ENCODE data around the gene S100Z.

Gene S100Z

DNA sequence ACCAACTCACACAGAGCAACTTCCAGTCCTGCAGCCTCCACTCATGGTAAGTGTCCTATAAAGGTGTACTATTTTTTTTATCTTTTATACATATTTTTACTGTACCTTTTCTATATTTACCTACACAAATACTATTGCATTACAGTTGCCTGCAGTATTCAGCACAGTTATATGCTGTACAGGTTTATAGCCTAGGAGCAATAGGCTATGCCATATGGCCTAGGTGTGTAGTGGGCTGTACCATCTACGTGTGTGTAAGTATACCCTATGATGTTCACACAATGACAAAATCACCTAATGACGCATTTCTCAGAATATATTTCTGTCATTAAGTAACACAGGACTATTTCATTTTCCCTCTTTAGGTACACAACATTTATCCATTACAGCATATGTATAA is 16.7 kb downstream of the S100Z start:
- TF ChIP-seq, protein P1, sequence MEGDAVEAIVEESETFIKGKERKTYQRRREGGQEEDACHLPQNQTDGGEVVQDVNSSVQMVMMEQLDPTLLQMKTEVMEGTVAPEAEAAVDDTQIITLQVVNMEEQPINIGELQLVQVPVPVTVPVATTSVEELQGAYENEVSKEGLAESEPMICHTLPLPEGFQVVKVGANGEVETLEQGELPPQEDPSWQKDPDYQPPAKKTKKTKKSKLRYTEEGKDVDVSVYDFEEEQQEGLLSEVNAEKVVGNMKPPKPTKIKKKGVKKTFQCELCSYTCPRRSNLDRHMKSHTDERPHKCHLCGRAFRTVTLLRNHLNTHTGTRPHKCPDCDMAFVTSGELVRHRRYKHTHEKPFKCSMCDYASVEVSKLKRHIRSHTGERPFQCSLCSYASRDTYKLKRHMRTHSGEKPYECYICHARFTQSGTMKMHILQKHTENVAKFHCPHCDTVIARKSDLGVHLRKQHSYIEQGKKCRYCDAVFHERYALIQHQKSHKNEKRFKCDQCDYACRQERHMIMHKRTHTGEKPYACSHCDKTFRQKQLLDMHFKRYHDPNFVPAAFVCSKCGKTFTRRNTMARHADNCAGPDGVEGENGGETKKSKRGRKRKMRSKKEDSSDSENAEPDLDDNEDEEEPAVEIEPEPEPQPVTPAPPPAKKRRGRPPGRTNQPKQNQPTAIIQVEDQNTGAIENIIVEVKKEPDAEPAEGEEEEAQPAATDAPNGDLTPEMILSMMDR (conservative IDR thresholded peaks at IDR 0.05; ENCODE audit: low read depth, low read length): no peak

DNA sequence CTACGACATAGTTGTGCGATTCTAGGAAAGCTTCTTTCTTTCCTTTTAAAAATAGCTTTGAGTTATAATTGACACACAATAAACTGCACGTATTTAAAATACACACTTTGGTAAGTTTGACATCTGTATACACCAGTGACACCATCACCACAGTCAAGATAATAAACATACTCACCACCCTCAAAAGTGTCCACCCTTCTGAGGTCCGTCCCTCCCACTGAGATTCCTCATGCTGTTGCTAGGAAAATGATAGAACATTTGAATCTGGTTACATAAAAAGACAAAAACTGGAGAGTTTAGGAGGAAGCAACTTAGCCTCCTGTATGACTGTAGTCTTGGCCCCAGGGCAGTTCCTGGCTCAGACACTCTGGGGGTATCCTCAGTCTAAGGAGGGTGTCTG is 17.2 kb downstream of the S100Z start:
- Histone ChIP-seq H3K27ac (no peak overlapping the region), H3K27me3 (ENCODE audit: insufficient read depth, low read depth) (no peaks in the 10 kb centered on the region), H4K20me1 (ENCODE audit: insufficient read depth) (no peaks in the 10 kb centered on the region), H3K4me3 (IDR thresholded peaks at IDR 0.05; ENCODE audit: insufficient read depth, low read depth, low read length) (no peak overlapping the region), H3K79me2 (ENCODE audit: insufficient read depth, low read depth) (no peaks in the 10 kb centered on the region), H3K4me1 (ENCODE audit: low read depth, poor library complexity, severe bottlenecking) (peaks cover 4% of the 10 kb centered on the region), H3K36me3 (ENCODE audit: insufficient read depth) (no peaks in the 10 kb centered on the region), H3K9ac (no peak overlapping the region), H3K4me2 (no peak overlapping the region), H2AFZ (ENCODE audit: low read depth) (no peak overlapping the region)
- TF ChIP-seq, protein P1 (conservative IDR thresholded peaks at IDR 0.05; ENCODE audit: low read depth, low read length): no peak

More for the DNA sequence above, 16.7 kb downstream of the S100Z start:
- H3K79me2 ChIP-seq (ENCODE audit: insufficient read depth, low read depth): no peaks in the 10 kb centered on the region
- H3K9ac ChIP-seq: no peak overlapping the region
- H3K4me1 ChIP-seq (ENCODE audit: low read depth, poor library complexity, severe bottlenecking): peaks cover 4% of the 10 kb centered on the region
- H3K36me3 ChIP-seq (ENCODE audit: insufficient read depth): no peaks in the 10 kb centered on the region
- H4K20me1 ChIP-seq (ENCODE audit: insufficient read depth): no peaks in the 10 kb centered on the region
- H2AFZ ChIP-seq (ENCODE audit: low read depth): no peak overlapping the region
- H3K4me2 ChIP-seq: no peak overlapping the region
- H3K27ac ChIP-seq: no peak overlapping the region
- H3K27me3 ChIP-seq (ENCODE audit: insufficient read depth, low read depth): no peaks in the 10 kb centered on the region
- no peak overlapping the region for H3K4me3 ChIP-seq (IDR thresholded peaks at IDR 0.05; ENCODE audit: insufficient read depth, low read depth, low read length)

DNA sequence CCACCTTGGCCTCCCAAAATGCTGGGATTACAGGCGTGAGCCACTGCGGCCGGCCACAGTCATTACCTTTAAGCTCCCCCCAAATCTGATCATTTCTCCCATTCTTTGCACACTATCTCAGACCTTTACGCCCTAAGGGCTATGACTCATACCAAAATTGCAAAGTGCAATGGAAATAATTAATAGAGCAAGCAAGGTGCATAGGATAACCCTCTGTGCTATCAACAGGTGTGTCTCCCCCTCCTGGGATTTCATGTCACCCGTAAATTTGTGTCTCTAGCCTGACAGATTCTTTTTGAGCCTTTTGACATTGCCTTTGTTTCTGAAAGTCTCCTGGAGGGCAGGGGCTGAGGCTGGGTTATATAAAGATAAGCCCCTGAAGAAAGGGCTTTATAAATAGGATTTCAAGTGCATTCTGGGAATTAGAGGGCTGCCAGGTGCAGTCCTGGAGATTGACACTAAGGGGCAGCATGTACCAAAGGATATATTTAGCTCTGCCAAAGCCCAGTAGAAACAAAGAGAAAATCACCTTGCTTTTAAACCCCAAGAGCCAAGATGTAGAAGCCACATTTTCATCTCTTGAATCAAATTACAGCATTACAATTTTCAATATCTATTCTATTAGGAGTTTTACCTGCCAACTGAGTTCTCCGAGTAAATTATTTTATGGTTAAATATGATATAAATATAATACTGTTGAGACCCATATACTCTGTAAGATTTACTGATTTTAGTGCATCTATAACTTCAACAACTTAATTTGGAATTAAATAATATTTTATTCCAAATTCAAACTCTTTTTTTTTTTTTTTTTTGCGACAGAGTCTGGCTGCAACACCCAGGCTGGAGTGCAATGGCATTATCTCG is 18.2 kb downstream of the S100Z start:
- peak overlapping the region; percentile 15; the same call in 1 of the 2 replicates for H3K4me2 ChIP-seq
- no peak overlapping the region for H3K27ac ChIP-seq

DNA sequence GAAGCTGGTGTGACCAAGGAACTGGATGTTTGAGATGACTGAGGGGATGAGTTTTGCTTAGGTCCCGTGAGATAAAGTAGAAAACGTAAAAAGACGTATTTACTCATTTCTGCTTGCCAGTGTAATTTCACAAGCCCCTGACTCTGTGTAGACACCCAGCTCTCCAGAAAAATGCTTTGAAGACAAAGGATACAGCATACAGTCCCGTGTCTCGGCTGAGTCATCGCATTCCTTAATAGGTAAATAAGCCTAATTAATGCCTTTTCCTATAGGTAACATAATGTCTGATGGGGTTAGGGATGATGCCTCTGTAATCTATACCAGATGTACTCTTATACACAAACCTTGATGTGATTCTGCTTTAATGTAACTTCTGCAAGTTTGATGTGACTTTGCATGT is 20.2 kb downstream of the S100Z start:
- Histone ChIP-seq H3K9ac (no peak overlapping the region), H3K27ac (no peak overlapping the region), H2AFZ (ENCODE audit: low read depth) (no peak overlapping the region), H4K20me1 (ENCODE audit: insufficient read depth) (no peaks in the 10 kb centered on the region), H3K4me2 (no peak overlapping the region), H3K4me3 (IDR thresholded peaks at IDR 0.05; ENCODE audit: insufficient read depth, low read depth, low read length) (no peak overlapping the region), H3K79me2 (ENCODE audit: insufficient read depth, low read depth) (no peaks in the 10 kb centered on the region), H3K36me3 (ENCODE audit: insufficient read depth) (no peaks in the 10 kb centered on the region), H3K27me3 (ENCODE audit: insufficient read depth, low read depth) (no peaks in the 10 kb centered on the region), H3K4me1 (ENCODE audit: low read depth, poor library complexity, severe bottlenecking) (peaks cover 10% of the 10 kb centered on the region)
- TF ChIP-seq, protein P1 (conservative IDR thresholded peaks at IDR 0.05; ENCODE audit: low read depth, low read length): no peak

More for the DNA sequence above, 18.2 kb downstream of the S100Z start:
- Histone ChIP-seq H2AFZ (ENCODE audit: low read depth) (peak overlapping the region; percentile 65), H3K36me3 (ENCODE audit: insufficient read depth) (no peaks in the 10 kb centered on the region), H4K20me1 (ENCODE audit: insufficient read depth) (no peaks in the 10 kb centered on the region), H3K4me3 (IDR thresholded peaks at IDR 0.05; ENCODE audit: insufficient read depth, low read depth, low read length) (no peak overlapping the region), H3K4me1 (ENCODE audit: low read depth, poor library complexity, severe bottlenecking) (peaks cover 4% of the 10 kb centered on the region), H3K9ac (no peak overlapping the region), H3K27me3 (ENCODE audit: insufficient read depth, low read depth) (no peaks in the 10 kb centered on the region), H3K79me2 (ENCODE audit: insufficient read depth, low read depth) (no peaks in the 10 kb centered on the region)
- TF ChIP-seq, protein P1 (conservative IDR thresholded peaks at IDR 0.05; ENCODE audit: low read depth, low read length): peak; percentile 95
